Keratinocyte (primary cell): ENCODE data around the gene C19orf47.

ENCODE experiments used
- CTCF ChIP-seq, 3 experiments: IDR thresholded peaks in 1 of 3; conservative IDR thresholded peaks in 1 of 3; optimal IDR thresholded peaks in 1 of 3; 2 replicates in 2 of 3; 3 replicates in 1 of 3; pipeline versions ENCODE3 to v1.5.1; 2011; ENCODE audit warnings: low read length in 3 of 3, mild to moderate bottlenecking in 3 of 3, moderate library complexity in 2 of 3, control low read depth in 1 of 3, inconsistent platforms in 1 of 3; ENCODE audit not compliant: insufficient read depth in 2 of 3; ENCODE audit errors: extremely low read depth in 1 of 3
- EZH2 ChIP-seq: IDR thresholded peaks from one replicate; pipeline ENCODE4 v1.6.1; 2012; ENCODE audit warnings: inconsistent platforms, mild to moderate bottlenecking, low read length, moderate library complexity

- TF ChIP-seq CTCF (optimal IDR thresholded peaks at IDR 0.05 in 1 of 3, IDR thresholded peaks at IDR 0.05 in 1 of 3, conservative IDR thresholded peaks at IDR 0.05 in 1 of 3; ENCODE audit: extremely low read depth in 1 of 3, insufficient read depth in 2 of 3, low read length in 3 of 3), result peak; percentile 63 to 80 (median 65)
- TF ChIP-seq EZH2, result no peak
These were observed 42.8 kb downstream of the C19orf47 start for GRCh38 chr19:40305403-40305802.
